ENCODE measurements around the gene PIGR.

- TF ChIP-seq SREBF2 (IDR thresholded peaks at IDR 0.05; ENCODE audit: low read length) (no peak), POLR2AphosphoS5 (IDR thresholded peaks at IDR 0.05; ENCODE audit: low read length) (no peak)
Measured at GRCh38 chr1:206958144-206958543, 11.9 kb upstream of the PIGR start.
